ENCODE results near the gene CASQ1. TPM values are rescaled to one million over a fixed set of nuclear protein-coding genes. Genes with fewer than 3 reads are reported as not detected.

Gene CASQ1
- total and polyA plus RNA-seq, 9 of the 15 experiments (the other 6 are each of a cell fraction or from before 2014, with no cell fraction given): not detected

DNA sequence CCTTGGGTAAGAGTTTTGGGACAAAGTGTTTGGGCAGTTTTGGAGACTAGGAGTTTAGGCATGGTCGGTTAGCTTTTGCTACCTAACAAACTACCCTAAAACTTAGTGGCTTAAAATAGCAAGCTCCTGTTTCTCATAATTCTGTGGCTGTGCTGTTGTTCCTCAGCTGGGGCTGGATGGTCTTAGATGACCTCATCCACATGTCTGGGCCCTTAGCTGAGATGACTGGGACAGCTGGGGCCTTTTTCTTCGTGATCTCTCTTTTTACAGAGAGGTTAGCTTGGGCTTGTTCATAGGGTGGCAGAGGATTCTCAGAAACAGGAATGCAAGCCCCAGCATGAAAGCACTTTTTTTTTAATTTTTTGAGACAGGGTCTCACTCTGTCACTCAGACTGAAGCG lies 32.3 kb upstream of the CASQ1 start:
- Histone ChIP-seq H3K4me2 (ENCODE audit: insufficient read depth, low read length) (no peak overlapping the region), H3K9me1 (ENCODE audit: control insufficient read depth, insufficient read depth, low read length) (no peaks in the 10 kb centered on the region), H3K27ac (ENCODE audit: extremely low read depth, low read depth, low read length) (no peak overlapping the region), H2AFZ (ENCODE audit: low read depth, low read length) (no peak overlapping the region), H3K4me1 (replicated peaks in 1 of 2; ENCODE audit: control insufficient read depth in 2 of 2, insufficient read depth in 2 of 2, low read length in 2 of 2) (no peaks in the 10 kb centered on the region), H3K9ac (ENCODE audit: insufficient read depth in 1 of 2, low read depth in 2 of 2, low read length in 2 of 2) (no peak overlapping the region), H3K27me3 (ENCODE audit: control insufficient read depth in 2 of 2, insufficient read depth in 2 of 2, low read length in 2 of 2) (peaks cover 3 to 18% of the 10 kb centered on the region in 2 experiments; a peak in 3 of 5 replicates), H3K4me3 (no peak overlapping the region), H3K79me2 (ENCODE audit: control insufficient read depth, insufficient read depth, low read length) (no peaks in the 10 kb centered on the region), H3K9me3 (replicated peaks; ENCODE audit: control insufficient read depth, insufficient read depth, low read depth, low read length) (no peaks in the 10 kb centered on the region), H4K20me1 (replicated peaks; ENCODE audit: control insufficient read depth, insufficient read depth, low read length) (no peaks in the 10 kb centered on the region), H3K36me3 (ENCODE audit: control insufficient read depth, insufficient read depth, low read length) (no peaks in the 10 kb centered on the region)
- intact Hi-C loops (cut with micrococcal nuclease): no loop called here
- in situ Hi-C loops (cut with MboI): no loop called here
- DNase-seq (ENCODE audit: extremely low read depth in 1 of 4, low spot score in 3 of 4) (no peak), ATAC-seq (no peak), FAIRE-seq (no peak)
- TF ChIP-seq NFIC (IDR thresholded peaks at IDR 0.05) (no peak), ZNF24 (IDR thresholded peaks at IDR 0.05) (no peak), CC2D1A (IDR thresholded peaks at IDR 0.05) (no peak), ZNF197 (CRISPR knock-in tag; IDR thresholded peaks at IDR 0.05; ENCODE audit: low read depth) (no peak), RBM14 (IDR thresholded peaks at IDR 0.05; ENCODE audit: borderline replicate concordance, insufficient read depth, low read depth, low read length) (no peak)
- TF ChIP-seq, protein P1, sequence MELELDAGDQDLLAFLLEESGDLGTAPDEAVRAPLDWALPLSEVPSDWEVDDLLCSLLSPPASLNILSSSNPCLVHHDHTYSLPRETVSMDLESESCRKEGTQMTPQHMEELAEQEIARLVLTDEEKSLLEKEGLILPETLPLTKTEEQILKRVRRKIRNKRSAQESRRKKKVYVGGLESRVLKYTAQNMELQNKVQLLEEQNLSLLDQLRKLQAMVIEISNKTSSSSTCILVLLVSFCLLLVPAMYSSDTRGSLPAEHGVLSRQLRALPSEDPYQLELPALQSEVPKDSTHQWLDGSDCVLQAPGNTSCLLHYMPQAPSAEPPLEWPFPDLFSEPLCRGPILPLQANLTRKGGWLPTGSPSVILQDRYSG (tag; conservative IDR thresholded peaks at IDR 0.05; ENCODE audit: low read depth): no peak
- WGBS (ENCODE audit: insufficient coverage, low coverage, missing lambda C conversion rate): 0% methylated on average over 3 of the region's 3 CpGs
- no TSS peak for BruUV-seq (replicated peaks)
- POLR2A ChIA-PET: no interaction called here
- CTCF ChIA-PET (ENCODE audit: low intra/inter-chr PET ratio): no interaction called here

GRCh38 chr1:160158534-160158933 lies 31.8 kb upstream of the CASQ1 start:
- in situ Hi-C loops (cut with MboI) (no loop called here), intact Hi-C loops (cut with micrococcal nuclease) (no loop called here)
- Histone ChIP-seq H3K27me3 (ENCODE audit: control insufficient read depth in 2 of 2, insufficient read depth in 2 of 2, low read length in 2 of 2) (peaks cover 3 to 16% of the 10 kb centered on the region in 2 experiments; a peak in 3 of 5 replicates), H3K79me2 (ENCODE audit: control insufficient read depth, insufficient read depth, low read length) (no peaks in the 10 kb centered on the region), H3K9me1 (ENCODE audit: control insufficient read depth, insufficient read depth, low read length) (no peaks in the 10 kb centered on the region), H3K27ac (ENCODE audit: extremely low read depth, low read depth, low read length) (no peak overlapping the region), H4K20me1 (replicated peaks; ENCODE audit: control insufficient read depth, insufficient read depth, low read length) (no peaks in the 10 kb centered on the region), H3K4me1 (replicated peaks in 1 of 2; ENCODE audit: control insufficient read depth in 2 of 2, insufficient read depth in 2 of 2, low read length in 2 of 2) (peaks cover 0 to 3% of the 10 kb centered on the region in 2 experiments; a peak in 1 of 5 replicates), H3K4me2 (ENCODE audit: insufficient read depth, low read length) (no peak overlapping the region), H3K4me3 (no peak overlapping the region), H2AFZ (ENCODE audit: low read depth, low read length) (no peak overlapping the region), H3K9ac (ENCODE audit: insufficient read depth in 1 of 2, low read depth in 2 of 2, low read length in 2 of 2) (no peak overlapping the region), H3K36me3 (ENCODE audit: control insufficient read depth, insufficient read depth, low read length) (no peaks in the 10 kb centered on the region), H3K9me3 (replicated peaks; ENCODE audit: control insufficient read depth, insufficient read depth, low read depth, low read length) (no peaks in the 10 kb centered on the region)
- POLR2A ChIA-PET: no interaction called here
- DNase-seq (ENCODE audit: extremely low read depth in 1 of 4, low spot score in 3 of 4) (no peak), ATAC-seq (no peak), FAIRE-seq (no peak)
- CTCF ChIA-PET (ENCODE audit: low intra/inter-chr PET ratio): no interaction called here
- no TSS peak for BruUV-seq (replicated peaks)
- whole genome bisulfite sequencing (ENCODE audit: insufficient coverage, low coverage, missing lambda C conversion rate): 2% methylated on average over 4 of the region's 4 CpGs
- no peak for TF ChIP-seq L3MBTL2 (IDR thresholded peaks at IDR 0.05)
- no peak for TF ChIP-seq ZNF239 (CRISPR knock-in tag; IDR thresholded peaks at IDR 0.05)
- no peak for TF ChIP-seq SMARCB1 (IDR thresholded peaks at IDR 0.05; ENCODE audit: insufficient read length, low read depth)
- TF ChIP-seq DMBX1 (CRISPR knock-in tag; IDR thresholded peaks at IDR 0.05; ENCODE audit: borderline replicate concordance): no peak
- no peak for TF ChIP-seq NFIX (CRISPR knock-in tag; IDR thresholded peaks at IDR 0.05; ENCODE audit: low read depth)

Data from K562 (cell line).